ENCODE data around the gene SLC18A3.

DNA sequence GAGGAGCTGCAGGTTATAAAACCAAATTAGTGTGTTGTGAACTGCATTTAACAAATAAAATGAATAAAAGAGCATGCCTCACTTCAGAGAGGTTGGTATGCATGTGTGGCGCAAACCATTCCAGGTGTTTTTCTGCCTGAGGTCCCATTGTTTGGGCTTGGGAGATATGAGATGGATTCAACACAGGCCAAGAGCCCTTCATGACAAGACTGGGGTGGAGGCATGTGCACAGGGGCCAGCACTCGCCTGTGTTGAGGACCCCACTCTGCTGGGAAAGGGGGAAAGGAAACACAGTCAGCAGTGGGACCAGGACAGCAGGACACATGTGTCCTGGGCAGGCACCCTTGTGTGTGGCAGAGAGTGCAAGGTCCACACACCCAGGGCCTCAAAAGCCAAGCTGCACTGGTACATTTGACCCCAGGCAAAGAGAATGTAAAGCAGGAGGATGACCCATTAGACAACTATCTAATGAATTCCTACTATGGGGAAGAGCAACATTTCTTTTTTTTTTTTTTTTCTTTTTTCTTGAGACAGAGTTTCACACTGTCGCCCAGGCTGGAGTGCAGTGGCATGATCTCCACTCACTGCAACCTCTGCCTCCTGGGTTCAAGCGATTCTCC, 9.2 kb upstream of the SLC18A3 start:
- TF ChIP-seq, protein P1, sequence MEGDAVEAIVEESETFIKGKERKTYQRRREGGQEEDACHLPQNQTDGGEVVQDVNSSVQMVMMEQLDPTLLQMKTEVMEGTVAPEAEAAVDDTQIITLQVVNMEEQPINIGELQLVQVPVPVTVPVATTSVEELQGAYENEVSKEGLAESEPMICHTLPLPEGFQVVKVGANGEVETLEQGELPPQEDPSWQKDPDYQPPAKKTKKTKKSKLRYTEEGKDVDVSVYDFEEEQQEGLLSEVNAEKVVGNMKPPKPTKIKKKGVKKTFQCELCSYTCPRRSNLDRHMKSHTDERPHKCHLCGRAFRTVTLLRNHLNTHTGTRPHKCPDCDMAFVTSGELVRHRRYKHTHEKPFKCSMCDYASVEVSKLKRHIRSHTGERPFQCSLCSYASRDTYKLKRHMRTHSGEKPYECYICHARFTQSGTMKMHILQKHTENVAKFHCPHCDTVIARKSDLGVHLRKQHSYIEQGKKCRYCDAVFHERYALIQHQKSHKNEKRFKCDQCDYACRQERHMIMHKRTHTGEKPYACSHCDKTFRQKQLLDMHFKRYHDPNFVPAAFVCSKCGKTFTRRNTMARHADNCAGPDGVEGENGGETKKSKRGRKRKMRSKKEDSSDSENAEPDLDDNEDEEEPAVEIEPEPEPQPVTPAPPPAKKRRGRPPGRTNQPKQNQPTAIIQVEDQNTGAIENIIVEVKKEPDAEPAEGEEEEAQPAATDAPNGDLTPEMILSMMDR (IDR thresholded peaks at IDR 0.05), result no peak
- TF ChIP-seq POLR2A (IDR thresholded peaks at IDR 0.05), result no peak

Measured in uterus (tissue), 2 donors.